ENCODE data around the gene MFN2. TPM values are rescaled to one million over a fixed set of nuclear protein-coding genes. Genes with fewer than 3 reads are reported as not detected.

The MFN2 gene
- polyA plus RNA-seq, 1 of the 3 experiments (the other 2 are of a cell fraction): 43.2 TPM

DNA sequence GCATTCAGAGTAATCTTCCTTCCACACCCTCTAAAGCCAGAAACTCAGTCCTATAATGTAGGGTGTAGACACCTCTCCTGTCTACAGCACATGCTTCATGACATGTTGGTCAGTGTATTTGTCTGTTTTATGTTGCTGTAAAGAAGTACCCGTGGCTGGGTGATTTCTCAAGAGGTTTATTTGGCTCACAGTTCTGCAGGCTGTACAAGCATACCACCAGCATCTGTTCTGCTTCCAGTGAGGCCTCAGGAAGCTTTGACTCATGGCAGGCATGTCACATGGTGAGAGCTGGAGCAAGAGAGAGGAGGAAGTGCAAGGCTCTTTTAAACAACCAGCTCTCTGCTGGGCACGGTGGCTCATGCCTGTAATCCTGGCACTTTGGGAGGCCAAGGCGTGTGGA lies 33.6 kb upstream of the MFN2 start:
- Histone ChIP-seq H3K4me2 (no peak overlapping the region), H3K27me3 (ENCODE audit: insufficient read depth) (no peaks in the 10 kb centered on the region), H4K20me1 (ENCODE audit: insufficient read depth) (no peaks in the 10 kb centered on the region), H3K4me3 (ENCODE audit: low read depth in 2 of 2, low read length in 1 of 2) (no peak overlapping the region), H2AFZ (ENCODE audit: low read depth) (no peak overlapping the region), H3K9ac (no peak overlapping the region), H3K9me2 (no peaks in the 10 kb centered on the region), H3K36me3 (replicated peaks in 1 of 2; ENCODE audit: control insufficient read depth in 1 of 2, insufficient read depth in 2 of 2, low read length in 1 of 2) (peaks cover 3 to 39% of the 10 kb centered on the region in 2 experiments), H3K79me2 (ENCODE audit: insufficient read depth) (peaks cover 7% of the 10 kb centered on the region; the same call in 1 of the 2 replicates), H3F3A (replicated peaks; ENCODE audit: insufficient read depth) (no peaks in the 10 kb centered on the region), H3K4me1 (ENCODE audit: control insufficient read depth in 1 of 2, insufficient read depth in 2 of 2, low read depth in 1 of 2, low read length in 1 of 2) (peaks cover 0 to 26% of the 10 kb centered on the region in 2 experiments; a peak in 1 of 4 replicates), H3K27ac (ENCODE audit: low read depth in 2 of 2, low read length in 1 of 2) (no peak overlapping the region), H3K9me3 (no peaks in the 10 kb centered on the region)
- TF ChIP-seq MXI1 (IDR thresholded peaks at IDR 0.05; ENCODE audit: low read depth, low read length): no peak
- no peak for TF ChIP-seq ELF1 (IDR thresholded peaks at IDR 0.05)
- TF ChIP-seq ZBTB33 (IDR thresholded peaks at IDR 0.05; ENCODE audit: borderline replicate concordance, low read depth): no peak
- TF ChIP-seq GABPA (IDR thresholded peaks at IDR 0.05; ENCODE audit: low read depth): no peak
- TF ChIP-seq, protein P1, sequence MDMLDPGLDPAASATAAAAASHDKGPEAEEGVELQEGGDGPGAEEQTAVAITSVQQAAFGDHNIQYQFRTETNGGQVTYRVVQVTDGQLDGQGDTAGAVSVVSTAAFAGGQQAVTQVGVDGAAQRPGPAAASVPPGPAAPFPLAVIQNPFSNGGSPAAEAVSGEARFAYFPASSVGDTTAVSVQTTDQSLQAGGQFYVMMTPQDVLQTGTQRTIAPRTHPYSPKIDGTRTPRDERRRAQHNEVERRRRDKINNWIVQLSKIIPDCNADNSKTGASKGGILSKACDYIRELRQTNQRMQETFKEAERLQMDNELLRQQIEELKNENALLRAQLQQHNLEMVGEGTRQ (IDR thresholded peaks at IDR 0.05; ENCODE audit: borderline replicate concordance, low read depth, low read length): no peak
- TF ChIP-seq JUND (IDR thresholded peaks at IDR 0.05): no peak
- TF ChIP-seq FOXM1 (IDR thresholded peaks at IDR 0.05; ENCODE audit: low read depth): no peak
- TF ChIP-seq RAD21 (IDR thresholded peaks at IDR 0.05; ENCODE audit: low read length): no peak
- TF ChIP-seq RXRA (IDR thresholded peaks at IDR 0.05; ENCODE audit: borderline replicate concordance, low read depth): no peak
- TF ChIP-seq USF1 (IDR thresholded peaks at IDR 0.05; ENCODE audit: borderline replicate concordance, low read depth): no peak
- no peak for TF ChIP-seq TCF12 (IDR thresholded peaks at IDR 0.05)
- no peak for TF ChIP-seq YY1 (IDR thresholded peaks at IDR 0.05; ENCODE audit: low read depth)
- TF ChIP-seq, protein P2, sequence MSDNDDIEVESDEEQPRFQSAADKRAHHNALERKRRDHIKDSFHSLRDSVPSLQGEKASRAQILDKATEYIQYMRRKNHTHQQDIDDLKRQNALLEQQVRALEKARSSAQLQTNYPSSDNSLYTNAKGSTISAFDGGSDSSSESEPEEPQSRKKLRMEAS (IDR thresholded peaks at IDR 0.05; ENCODE audit: low read depth): no peak
- TF ChIP-seq TAF1 (IDR thresholded peaks at IDR 0.05; ENCODE audit: borderline replicate concordance, low read depth, low read length): no peak
- CTCF ChIA-PET: no interaction called here
- 85% methylated on average over 3 of the region's 3 CpGs for WGBS (ENCODE audit: low lambda C conversion rate)
- POLR2A ChIA-PET: interaction anchor here (0.7 to 5.3 kb wide), 2 partner anchors 38 to 62 kb away, joined by 3 to 39 read pairs; no protein-coding TSS in a partner anchor
- no peak for DNase-seq

All from SK-N-SH (cell line).